ENCODE measurements around the gene JAKMIP1.
A peak's percentile ranks its signal among the peaks of the same experiment; 100 is the strongest.

The JAKMIP1 gene

DNA sequence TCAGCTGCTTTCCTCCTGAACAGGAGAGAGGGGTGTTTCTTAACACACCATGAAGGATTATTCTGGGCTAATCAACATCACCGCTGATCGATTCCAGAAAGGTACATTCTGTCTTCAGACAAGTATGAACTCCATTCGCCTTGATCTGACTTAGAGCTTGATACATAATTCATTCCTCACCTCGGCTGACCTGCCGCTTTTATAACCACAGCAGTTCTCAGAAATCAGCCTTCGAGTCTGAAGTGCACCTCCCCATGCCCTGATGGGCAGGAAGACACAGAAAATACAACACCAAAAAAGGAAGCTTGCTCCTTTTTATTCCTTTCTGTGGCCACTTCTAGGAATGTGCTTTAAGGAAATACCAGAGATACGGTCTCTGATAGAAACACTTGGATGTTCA lies 85.7 kb downstream of the JAKMIP1 start:
- DNase-seq: no peak

DNA sequence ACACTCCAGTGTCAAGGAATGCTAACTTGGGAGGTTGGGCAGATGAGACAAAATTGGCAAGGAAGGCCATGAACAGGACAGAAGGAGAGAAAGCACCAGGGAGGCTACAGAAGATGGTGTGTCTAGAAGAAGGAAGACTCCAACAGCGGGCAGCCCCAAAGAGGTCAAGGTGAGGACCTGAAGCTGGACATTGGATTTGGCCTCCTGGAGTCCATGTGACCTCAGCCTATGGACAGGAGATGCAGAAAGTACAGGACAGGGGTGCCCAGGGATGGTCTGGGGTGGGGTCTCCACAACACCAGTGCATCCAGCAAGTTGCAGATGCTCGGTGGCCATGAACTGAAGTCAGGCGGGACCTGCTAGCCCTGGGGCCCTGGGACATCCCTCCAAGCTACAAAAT lies 86.2 kb downstream of the JAKMIP1 start:
- DNase-seq: no peak

GRCh38 chr4:6113641-6114040 lies 86.7 kb downstream of the JAKMIP1 start:
- DNase-seq: no peak

- no peak for DNase-seq
These were observed 87.6 kb downstream of the JAKMIP1 start for GRCh38 chr4:6112606-6113290.

DNA sequence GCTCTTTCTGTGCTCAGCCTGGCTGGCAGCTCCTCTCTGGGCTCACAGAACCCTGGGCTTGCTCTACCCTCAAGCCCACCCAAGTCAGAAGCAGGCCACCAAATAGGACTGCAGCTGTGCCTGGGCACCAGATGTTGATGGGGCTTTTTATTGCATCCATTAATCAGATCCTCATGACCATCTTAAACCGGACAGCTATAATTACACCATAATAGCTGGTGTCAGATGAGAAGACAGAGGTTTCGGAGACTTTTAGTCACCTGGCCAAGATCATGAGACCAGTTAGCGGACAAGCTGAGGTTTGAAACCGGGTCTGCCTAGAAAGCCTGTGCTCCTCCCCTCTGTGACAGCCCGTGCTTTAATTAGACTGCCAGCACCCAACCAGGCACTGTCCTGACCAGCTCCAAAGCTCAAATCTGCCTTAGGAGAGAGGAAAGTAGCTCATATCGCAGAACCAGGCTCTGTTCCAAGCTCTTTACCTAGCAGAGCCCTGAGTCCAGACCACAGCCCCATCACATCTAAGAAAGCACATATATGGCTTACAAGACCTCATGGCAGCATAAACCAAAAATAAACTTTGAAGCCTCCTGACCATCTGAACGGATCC lies 88.9 kb downstream of the JAKMIP1 start:
- no peak for DNase-seq

- DNase-seq: no peak
These were observed 89.5 kb downstream of the JAKMIP1 start for GRCh38 chr4:6110681-6111353.

DNA sequence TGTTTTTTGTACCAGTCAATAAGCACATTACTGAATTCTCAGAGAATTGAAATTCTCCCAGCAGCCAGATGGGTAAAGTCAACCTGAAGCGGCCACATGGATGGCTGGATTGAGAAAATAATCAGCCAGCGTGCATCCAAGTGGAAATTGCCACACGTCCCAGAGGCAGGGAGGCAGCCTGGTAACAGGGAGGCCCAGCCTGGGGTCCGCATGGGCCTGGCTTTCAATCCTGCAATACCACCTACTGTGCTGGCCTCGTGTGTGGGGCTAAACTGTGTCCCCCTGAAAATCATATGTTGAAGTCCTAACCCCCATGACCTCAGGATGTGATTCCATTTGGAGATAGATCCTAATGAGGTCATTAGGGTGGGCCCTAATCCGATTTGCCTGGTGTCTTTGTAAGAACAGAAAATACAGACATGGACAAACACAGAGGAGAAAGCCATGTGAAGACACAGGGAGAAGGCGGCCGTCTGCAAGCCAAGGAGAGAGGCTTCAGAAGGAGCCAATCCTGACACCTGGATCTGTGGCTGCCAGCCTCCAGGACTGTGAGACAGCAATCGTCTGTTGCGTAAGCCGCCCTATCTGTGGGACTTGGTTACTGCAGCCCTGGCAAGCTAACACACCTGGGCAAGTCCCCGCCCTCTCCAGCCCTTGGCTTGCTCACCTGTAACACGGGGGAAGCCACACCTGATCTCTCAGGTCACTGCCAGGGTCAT lies 90.3 kb downstream of the JAKMIP1 start:
- peak; percentile 3 for DNase-seq

DNA sequence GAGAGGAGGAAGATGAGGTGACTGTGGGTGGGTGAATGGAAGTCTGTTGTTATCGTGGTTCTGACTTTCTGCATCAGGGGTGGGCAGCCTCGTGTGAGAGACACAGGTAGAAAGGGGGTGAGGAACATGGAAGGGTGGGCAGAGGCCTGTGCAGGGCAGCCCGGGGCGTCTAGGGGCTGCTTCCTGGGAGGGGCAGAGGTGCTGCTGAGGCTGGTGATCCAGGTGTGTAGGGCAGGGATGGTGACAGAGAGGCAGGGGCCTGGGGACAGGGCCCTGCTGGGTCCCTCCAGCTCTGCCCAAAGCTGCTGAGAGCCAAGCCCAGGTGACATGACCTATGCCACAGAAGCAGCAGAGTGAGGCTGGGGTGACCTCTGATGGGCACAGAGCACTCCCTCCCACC lies 92.5 kb downstream of the JAKMIP1 start:
- no peak for DNase-seq

GRCh38 chr4:6107114-6107791 lies 93.1 kb downstream of the JAKMIP1 start:
- no peak for DNase-seq

DNA sequence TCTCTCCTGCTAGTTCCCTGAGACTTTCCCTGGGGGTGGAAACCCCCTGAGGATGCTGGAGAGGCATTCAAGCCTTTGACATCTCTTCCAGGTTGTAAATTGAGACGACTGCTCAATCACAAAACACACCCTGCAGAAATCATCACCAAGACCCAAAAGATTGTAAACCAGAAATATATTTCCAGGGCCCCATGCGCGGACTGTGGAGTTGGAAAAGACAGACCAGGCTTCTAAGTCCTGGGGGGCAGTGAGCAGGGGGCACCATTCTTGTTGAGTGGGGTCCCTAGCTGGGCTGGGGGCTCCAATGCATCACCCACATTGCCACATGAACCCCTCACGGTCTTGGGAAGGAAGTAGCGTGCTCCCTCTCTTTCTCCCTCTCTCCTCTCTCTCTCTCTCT lies 94.2 kb downstream of the JAKMIP1 start:
- DNase-seq: no peak

GRCh38 chr4:6105311-6105911 lies 94.9 kb downstream of the JAKMIP1 start:
- DNase-seq: no peak

DNA sequence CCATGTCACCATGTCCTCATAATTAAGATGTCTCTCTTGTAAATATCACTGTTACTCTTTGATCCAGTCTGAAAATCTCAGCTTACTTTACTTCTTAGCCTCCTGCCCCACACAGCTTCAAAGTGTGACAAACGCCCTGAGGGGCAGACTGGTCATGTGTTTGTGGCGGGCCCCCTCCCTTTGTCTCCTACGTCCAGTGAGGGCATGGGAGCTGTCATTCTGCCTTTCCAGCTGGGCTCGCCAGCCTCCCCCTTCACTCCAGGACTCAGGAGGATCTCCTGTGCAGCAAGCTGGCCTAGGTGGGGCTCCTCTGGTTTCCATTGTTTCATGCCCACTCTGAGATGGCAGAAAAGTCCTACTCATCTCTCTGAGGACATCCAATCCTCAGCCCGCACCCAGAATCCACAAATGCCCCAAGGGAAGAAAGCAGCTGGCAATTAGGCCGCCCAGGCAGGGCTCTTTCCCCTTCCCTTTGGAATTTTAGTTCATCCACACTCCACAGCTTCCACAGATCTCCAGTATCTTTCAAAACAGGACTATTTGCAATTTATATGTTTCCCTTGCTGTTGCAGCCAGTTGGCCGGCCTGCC lies 95.7 kb downstream of the JAKMIP1 start:
- DNase-seq: no peak

DNA sequence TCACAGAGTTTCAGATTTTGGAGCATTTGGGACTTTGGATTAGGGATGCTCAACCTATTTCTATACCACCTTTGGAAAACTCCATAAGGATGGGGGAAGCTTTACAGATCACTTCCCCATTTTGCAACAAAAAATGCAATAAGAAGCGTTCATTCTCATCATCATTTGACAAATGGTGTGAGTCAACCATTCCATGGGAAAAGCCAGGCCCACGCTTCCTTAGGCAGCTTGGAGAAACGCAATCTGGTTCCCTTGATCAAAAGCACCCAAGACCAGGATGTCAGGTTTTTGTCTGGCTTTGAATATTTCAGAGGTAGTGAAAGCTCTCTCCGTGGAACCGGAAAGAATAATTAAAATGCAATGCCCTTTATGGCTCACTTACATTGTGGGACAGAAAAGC lies 102.8 kb downstream of the JAKMIP1 start:
- DNase-seq: no peak

DNA sequence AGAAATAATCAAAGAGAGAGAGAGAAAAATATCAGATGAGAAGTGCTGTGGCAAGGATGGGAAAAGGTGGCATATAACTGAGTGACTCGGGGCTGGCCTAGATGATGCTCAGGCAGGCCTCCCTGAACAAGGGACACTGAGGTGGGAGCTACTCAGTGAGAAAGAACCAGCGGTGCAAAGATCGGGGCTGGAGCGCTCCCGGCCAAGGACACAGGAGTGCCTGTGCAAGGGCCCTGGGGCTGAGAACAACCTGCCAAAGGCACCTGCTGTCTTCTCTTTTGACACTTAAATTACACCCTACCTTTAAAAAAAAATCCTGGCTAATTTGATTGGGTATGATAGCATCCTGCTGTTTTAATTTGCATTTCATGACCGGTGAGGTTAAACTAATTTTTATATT lies 104.5 kb downstream of the JAKMIP1 start:
- no peak for DNase-seq

DNA sequence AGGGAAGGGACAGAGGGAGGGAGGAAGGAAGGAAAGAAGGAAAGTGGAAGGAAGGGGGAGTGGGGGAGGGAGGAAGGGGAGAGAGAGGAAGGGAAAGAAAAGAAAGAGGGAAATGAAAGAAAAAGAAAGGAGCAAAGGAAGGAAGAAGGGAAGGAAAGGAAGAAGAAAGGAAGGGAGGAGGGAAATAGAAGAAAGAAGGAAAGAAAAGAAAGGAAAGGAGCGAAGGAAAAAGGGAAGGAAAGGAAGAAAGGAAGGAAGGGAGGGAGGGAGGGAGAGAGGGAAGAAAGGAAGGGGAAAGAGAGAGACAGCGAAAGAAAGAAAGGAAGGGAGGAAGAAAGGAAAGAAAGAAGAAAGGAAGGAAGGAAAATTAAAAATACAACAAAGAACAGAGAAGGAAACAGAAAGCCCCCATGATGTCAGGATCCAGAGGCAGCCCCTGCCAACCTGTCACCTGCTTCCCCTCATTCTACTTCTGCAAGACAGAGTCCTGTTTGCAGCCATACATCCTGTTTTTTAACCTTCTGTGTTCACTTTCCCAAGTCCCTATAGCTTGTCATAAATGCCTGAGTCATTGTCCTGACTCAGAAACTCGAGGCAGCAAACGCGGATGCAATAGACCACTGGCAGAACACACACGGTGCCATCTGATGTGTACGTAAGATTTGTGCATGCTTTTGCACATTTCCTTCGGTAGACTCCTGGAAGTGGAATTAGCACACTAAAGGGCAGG lies 105.2 kb downstream of the JAKMIP1 start:
- no peak for DNase-seq

GRCh38 chr4:6093671-6094070 lies 106.7 kb downstream of the JAKMIP1 start:
- DNase-seq: no peak

- no peak for DNase-seq
These were observed 107.4 kb downstream of the JAKMIP1 start for GRCh38 chr4:6092971-6093370.

DNA sequence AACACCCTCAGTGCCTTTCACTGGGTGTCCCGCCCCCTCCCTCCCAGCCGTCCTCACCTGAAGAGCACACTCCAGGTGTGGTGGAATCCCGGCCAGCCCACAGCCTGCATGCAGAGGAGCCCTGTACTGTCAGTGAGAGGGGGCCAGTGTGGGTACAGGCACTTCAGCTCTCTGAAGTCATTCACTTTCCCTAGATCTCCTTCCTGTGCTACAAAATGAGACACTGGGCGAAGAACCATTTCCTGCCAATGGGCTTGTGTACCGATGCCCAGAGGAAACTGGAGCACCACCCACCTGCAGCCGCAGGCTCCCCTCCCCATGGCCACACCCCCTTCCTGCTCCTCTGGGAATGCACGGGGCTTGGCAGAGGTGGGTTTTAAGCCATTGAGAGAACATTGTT lies 108.2 kb downstream of the JAKMIP1 start:
- no peak for DNase-seq

DNA sequence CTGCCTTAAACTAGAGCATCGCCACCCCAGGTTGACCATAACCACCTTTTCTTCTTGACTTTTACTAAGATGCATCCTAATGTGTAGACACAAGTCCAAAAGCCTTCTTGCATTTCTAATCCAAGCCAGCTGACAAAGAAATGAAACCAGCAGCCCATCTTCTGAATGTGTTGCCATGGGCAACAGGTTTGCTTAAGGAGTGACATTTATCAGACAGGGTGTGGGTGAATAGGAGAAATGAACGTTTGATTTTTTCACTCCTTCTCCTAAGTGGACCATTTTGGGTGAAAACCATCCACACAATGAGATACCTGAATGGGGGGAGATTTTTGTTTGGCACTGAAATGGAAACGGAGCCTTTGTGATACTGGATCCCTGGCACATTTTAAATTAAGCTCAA lies 109.4 kb downstream of the JAKMIP1 start:
- DNase-seq: no peak

DNA sequence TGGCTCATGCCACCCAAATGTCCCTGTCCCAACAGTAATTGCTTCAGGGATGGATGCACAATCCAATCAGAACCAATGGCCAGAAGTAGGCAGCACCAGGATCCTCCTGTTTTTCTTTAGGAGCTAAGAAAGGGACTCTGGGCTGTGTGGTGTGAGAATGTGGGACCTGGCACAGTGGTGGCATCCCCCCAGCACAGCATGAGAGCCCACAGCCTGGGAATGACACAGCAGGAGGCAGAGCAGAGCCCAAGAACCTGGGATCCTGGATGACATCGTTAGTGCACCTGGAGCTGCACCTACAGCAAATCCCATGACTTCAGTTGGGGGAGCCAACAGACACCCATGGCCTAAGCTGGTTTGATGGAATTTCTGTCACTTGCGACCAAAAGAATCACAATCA lies 111.4 kb downstream of the JAKMIP1 start:
- no peak for DNase-seq

DNA sequence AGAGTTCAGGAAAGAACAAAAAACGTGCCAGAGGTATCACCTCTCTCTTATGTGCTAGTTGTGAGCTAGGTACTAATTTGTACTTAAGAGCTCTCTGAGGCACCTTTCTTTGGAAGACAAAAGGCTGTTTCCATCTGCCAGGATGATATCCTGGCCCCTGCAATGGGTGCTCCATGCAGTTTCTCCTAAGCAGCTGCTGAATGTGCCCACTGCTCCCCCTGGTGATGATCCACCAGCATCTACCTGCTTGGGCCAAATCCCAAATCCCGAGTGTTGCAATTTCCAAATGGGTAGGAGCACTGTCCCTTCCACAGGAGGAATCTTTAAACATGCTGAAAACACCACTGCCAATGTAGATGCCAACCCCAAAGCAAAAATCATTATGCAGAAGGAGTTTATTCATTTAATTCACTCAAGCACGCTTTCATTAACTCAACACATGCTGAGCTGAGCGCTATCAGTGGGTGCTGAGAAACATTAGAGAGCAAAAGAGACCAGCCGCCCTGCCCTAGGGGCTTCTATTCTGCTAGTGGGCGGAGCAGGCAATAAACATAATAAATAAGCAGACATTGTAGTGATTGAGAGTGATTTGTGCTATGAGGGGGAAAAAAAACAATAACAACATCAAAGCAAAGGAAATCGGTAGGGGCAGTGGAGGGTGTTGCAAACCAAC lies 112.5 kb downstream of the JAKMIP1 start:
- DNase-seq: no peak
